ENCODE data around the gene LDLRAD4.
"Not testable (repeated sequence)": the region's sequence is repeated elsewhere in the genome, so short reads cannot be mapped to it uniquely, and the experiment has no call there.

LDLRAD4 gene

DNA sequence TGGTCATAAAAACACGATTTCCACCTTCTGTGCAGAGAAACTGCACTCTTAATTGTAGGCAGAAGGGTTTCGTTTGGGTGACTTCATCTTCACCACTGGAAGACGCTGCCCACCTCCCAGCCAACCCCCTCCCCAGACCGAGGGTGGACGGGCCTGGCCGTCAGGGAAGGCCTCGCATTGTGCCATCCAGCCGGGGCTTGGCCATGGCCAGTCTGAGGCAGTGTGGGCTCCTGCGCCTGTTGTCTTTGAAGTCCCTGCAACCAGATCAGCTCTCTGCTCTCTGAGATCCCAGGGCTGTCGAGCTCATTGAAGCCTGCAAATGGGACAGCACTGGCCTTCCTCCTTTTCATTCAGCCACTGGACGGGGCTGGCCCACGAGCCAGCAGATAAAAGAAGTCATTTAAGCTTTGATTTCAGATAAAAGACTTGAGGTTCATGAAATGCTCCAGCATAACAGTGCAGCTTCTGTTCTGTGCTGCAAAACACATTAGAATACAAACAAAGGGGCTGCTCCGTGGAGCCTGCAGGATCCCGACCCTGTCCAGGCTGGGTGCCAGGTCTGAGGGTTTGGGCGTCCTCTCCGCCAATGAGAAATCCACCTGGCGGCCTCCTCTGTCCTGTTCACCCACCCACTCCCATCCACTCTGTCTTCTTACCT is 253.5 kb downstream of the LDLRAD4 start:
- in situ Hi-C loops (cut with MboI; ENCODE audit: low sequenced_read_pairs) = no loop called here

DNA sequence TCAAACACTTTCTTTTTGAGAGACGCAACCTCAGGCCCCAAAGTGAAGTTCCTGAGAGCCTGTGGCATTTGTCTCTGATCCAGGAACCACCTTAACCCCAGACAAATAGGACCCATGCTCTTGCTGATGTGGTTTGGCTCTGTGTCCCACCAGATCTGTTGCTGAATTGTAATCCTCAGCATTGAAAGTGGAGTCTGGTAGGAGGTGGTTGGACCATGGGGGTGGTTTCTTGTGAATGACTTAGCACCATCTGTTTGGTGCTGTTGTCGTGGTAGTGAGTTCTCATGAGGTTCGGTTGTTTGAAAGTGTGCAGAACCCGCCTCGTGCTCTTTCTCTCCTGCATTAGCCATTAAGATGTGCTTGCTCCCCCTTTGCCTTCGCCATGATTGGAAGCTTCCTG is 255.2 kb downstream of the LDLRAD4 start:
- in situ Hi-C loops (cut with MboI; ENCODE audit: low sequenced_read_pairs) = no loop called here

DNA sequence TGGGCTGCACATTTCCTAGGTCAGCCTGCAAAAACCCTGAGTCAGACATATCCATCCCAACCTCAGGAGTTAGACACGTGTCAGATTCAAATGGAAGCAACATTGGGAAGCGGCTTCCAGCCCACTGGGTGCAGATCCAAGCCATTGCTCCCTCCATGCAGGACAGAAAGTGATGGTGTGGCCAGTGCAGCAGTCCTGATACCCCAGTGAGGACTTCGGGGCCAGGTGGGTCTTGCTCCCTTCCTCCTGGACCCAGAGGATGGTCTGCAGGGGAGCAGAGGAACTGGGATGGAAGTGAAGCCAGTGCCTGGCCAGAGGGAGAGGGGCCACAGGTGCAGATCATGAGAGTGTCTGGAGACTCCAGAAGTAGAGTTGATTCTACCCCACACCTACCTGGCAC is 255.8 kb downstream of the LDLRAD4 start:
- in situ Hi-C loops (cut with MboI; ENCODE audit: low sequenced_read_pairs) = no loop called here

DNA sequence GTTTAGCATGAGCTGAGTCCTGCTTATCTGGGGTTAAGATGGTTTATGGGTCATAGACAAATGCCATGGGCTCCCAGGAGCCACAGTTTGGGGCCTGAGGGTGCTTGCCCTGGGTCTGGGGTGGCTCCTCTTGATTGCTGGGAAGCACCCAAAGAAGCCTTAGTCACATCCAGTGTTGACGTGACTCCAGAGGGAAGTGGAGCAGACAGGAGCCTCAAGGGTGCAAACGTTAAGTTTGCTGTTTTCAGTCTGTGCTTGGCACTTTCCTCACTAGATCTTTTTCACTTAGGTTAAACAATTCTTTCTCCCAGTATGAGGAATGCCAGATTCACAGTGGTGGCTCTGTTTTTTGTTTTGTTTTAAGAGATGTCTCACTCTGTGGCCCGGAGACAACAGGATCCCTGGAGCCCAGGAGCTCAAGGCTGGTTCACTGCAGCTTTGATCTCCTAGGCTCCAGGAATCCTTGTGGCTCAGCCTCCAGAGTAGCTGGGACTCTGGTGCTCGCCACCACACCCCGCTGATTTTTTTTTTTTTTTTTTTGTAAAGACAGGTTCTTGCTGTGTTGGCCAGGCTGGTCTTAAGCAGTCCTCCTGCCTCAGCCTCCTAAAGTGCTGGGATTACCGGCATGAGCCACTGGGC is 256.5 kb downstream of the LDLRAD4 start:
- in situ Hi-C loops (cut with MboI; ENCODE audit: low sequenced_read_pairs) = no loop called here

DNA sequence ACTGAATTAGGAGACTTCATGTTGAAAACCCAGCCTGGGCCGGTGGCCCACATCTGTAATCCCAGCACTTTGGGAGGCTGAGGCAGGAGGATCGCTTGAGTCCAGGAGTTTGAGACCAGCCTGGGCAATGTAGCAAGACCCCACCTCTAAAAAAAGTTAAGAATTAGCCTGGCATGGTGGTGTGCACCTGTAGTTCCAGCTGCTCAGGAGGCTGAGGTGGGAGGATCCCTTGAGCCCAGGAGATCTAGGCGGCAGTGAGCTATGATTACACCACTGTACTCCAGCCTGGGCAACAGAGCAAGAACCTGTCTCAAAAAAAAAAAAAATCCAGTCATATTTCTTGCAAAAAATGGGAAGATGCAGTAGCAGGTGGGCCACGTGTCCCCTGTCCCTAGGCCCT is 257.8 kb downstream of the LDLRAD4 start:
- in situ Hi-C loops (cut with MboI; ENCODE audit: low sequenced_read_pairs) = not testable (repeated sequence)

DNA sequence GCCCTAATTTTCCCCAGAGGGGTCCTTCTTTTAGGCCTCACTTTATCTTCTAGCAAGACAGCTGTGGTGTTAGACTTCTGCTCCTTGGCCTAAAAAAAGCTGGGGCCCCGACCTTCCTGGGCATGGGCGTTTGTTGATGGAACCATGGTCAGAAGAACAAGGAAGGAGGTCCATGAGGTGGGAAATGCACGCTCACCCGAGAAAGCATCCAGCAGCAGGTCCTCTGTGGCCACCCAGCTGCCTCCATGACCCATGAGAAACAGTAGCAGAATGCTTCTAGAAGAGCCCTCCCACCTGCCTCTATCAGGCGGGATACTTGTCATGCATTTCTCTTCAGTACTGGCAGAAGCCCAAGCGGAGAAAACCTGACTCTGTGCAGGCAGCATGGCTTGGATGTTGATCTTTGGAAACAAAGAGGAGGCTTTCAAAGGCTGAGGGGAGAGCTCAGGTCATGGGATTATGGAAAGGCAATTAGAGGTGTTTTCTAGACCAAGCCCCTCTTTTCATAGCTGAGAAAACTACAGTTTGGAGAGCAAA is 258.7 kb downstream of the LDLRAD4 start:
- in situ Hi-C loops (cut with MboI; ENCODE audit: low sequenced_read_pairs) = no loop called here

DNA sequence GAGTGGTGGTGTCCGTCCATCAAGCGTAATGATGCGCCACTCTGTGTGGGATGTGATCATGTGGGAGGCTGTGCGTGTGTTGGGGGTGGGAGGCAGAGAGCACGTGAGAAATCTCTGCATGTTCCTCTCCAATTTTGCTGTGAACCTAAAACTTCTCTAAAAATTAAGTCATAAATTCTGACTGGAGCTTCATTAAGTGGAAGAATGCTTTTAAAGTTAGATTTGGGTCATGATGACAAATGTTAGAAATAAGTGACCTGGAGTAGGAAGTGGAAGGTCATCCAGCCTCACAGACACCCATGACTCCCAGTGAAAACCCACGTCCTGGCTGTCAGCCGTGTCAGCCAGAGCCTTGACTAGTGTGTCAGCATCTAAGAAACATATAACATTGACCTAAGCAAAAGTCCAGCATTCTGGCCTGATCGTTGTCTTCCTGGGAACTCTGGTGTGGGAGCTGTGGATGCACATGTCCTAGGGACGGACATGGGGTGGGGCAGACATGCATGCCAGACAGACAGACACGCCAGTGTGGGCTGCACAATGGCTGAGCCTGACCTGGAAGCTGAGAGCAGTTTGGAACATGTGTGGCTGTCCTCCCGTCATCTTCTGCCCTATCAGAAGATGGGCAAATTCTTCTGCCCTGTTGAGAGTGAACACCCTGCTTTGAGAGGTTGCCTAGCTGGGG is 262.2 kb downstream of the LDLRAD4 start:
- in situ Hi-C loops (cut with MboI; ENCODE audit: low sequenced_read_pairs) = no loop called here

DNA sequence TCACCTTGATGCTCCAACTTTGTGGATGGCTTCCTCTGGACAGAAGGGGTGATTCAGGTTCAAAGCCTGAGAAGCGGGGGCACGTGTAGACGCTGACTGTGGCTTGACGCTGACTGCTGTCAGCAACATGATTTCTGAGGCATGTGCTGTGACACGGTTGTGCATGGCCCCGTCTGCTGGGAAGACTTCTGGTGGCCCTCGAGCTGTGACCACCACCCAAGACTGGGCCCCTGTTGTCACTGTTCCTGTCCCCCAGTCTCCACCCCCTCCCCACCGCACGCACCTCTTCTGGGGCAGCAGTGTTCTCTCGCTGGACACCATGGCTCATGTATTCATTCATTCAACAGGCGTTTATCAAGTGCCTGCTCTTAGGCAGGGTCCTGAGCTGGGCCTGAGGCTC is 262.8 kb downstream of the LDLRAD4 start:
- in situ Hi-C loops (cut with MboI; ENCODE audit: low sequenced_read_pairs) = no loop called here

DNA sequence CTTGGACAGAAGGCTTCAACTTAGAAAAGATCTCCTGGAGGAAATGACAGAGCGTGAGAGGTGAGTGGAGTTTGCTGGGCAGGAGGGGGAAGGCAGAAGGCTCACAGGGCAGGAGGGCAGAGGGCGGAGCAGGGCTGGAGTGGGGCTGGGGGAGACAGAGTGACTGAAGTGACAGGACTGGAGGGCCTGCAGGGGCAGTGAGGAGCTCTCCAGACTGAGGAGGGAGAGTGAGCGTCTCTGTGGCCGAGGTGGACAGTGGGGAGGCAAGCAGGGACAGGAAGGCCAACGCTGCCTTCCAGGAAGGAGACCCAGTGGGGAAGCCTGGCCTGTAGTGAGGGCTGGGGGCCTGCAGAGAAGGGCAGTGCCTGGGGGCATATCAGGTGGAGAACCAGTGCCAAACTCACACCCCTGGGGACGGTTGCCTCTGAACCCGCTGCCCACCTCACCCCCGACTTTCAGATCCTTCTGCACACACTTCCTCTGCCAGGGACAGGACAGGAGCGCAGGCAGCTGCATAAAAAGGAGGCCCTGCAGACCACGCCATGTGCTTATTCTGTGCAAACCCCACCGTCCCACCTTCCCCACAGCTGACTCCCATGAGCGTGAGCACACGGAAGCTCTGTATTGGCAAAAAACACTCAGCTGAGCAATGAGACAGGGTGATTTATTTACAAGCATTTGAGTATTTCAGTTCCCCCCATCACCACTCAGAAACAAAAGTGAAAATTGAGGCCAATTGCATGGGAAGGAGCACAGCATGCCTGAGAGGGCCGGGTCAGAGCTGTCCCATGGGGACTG is 263.5 kb downstream of the LDLRAD4 start:
- in situ Hi-C loops (cut with MboI; ENCODE audit: low sequenced_read_pairs) = no loop called here

DNA sequence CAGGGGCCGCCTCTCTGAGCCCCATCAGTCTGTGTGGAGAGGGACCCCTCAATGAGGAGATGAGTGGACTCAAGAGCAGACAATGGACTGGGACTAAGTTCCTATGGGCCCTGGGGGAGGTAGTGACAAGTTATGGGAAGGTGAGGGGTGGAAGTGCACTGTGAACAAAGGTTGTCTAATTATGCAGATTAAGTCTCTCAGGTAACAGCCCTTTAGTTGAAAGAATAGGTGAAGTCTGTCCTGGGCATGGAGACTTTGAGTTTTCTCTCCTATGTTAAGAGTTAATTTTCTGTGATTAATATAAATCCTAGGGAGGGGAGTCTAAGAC is 264.0 kb downstream of the LDLRAD4 start:
- in situ Hi-C loops (cut with MboI; ENCODE audit: low sequenced_read_pairs) = no loop called here

DNA sequence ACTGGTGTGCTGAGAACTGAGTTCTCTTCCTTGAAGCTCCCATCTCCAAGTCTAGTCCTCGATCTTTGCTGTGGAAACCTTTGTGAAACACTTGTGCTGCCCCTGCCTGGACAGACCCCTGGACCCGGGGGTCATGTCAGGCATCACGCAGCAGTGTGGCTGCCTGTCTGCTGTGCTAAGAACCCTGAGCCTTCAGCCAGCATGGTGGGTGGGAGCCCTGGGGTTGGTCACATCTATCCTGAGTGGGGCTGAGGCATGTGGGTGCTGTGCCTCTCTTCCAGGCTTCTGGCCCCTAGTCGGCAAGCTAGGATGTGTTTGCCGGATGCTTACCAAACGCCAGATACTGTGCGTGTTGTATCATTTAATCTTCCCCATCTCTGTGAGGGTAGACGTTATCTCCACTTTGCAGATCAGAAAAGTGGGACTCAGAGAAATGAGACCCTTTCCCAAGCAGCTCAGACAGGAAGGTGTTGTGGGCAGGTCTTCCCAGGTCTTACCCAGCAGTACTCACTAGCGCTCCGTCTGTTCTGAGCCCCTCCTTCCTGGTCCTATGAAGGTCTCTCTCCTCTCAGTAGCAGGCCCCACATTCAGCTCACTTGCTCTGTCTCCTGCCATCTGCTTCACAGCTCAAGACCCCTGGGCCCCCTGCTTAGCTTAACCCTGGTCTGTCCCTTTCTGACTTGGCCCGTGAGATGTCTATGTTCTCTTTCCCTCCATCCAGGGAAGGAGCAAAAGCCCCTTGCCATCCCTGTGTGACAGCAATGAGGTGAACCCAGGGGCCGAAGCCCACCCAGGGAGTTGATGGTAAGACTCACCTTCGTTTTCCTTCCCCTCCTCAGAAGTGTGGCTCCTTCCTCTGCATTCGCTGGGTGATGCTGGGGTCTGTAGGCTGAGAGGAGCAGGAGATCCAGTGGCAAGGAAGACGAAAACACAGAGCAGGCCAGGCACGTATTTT is 265.0 kb downstream of the LDLRAD4 start:
- in situ Hi-C loops (cut with MboI; ENCODE audit: low sequenced_read_pairs) = no loop called here

DNA sequence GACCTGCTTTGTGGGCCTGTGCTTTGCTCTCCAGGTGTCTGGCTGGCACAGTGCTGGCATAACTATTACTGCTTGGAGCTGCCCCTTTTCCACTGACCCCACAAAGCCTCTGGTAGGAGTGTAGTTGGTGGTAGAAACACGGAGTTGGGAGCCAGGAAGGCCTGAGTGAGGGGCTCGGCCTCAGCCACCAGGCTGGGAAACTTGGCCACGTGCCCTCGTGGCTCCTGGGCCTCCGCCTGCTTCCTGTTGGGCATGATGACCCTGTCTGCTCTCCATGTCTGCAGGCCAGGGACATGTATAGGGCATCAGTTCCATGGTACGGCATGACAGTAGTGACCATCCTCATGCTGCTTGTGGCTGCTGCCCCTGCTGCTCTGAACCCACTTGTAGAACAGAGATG is 266.6 kb downstream of the LDLRAD4 start:
- in situ Hi-C loops (cut with MboI; ENCODE audit: low sequenced_read_pairs) = no loop called here

DNA sequence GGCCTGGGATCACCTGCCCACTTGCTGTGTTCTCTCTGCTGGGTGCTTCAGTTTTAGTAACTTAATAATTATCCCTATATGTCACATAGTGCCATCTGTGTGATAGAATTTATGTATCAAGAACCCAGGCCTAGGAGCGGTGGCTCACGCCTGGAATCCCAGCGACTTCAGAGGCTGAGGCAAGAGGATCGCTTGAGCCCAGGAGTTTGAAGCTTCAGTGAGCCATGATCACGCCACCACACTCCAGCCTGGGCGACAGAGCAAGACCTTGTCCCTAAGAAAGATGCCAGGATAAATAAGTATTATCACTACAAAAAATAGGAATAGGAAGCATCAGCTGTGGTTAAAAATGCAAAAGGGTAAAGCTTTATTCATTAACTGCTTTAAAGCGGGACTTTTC is 267.0 kb downstream of the LDLRAD4 start:
- in situ Hi-C loops (cut with MboI; ENCODE audit: low sequenced_read_pairs) = no loop called here

DNA sequence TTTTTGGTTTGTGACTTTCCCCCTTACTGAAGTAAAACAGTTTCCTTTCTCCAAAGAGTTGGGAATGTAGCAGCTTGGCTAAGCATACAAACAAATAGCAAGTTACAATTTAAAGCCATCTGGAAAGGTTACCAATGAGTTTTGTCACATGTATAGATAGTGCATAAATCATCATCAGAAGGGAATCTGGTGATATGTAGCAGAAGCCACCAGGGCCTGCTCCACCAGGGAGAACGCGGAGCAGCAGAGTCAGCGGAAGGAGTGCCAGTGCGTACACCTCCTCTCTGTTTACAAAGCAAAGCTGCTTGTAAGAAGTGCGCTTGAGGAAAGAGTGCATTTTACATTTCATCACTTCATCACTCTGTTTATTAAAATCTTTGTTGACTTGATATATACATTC is 267.7 kb downstream of the LDLRAD4 start:
- in situ Hi-C loops (cut with MboI; ENCODE audit: low sequenced_read_pairs) = no loop called here

DNA sequence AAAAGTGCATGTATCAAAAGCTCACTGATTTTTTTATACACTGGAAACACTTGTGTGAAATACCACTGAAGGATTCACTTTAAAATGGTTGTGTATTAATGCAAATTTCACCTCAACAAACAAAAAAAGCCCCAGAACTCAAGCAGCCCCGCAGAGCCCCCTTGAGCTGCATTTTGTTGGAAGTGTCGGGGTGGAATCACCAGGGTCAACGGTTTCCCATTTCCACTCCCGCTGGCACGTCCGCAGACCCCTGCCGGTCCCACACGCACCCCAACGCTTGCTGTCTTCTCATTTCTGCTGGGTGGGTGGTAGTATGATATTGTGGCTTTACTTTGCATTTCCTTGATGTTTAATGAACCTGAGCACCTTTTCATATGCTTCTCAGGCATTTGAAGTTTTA is 268.1 kb downstream of the LDLRAD4 start:
- in situ Hi-C loops (cut with MboI; ENCODE audit: low sequenced_read_pairs) = no loop called here

DNA sequence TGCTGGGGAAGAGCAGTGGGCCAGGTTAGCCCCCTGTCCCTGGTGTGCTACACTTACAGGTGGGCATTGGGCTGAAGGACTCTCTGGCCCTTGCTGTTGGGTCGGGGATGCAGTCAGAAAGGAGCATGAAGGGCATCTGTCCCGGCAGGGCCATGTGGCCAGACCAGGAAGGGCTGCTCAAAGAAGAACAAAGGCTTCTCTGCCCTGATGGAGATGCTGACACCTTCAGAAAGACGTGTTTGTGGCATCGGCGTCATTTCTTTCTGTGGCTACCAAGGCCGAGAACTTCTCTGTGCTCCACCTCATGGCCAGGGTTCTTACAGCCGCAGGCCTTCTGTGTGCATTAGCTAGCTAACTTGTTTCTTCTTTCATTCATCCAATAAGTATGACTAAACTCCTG is 268.7 kb downstream of the LDLRAD4 start:
- in situ Hi-C loops (cut with MboI; ENCODE audit: low sequenced_read_pairs) = no loop called here

DNA sequence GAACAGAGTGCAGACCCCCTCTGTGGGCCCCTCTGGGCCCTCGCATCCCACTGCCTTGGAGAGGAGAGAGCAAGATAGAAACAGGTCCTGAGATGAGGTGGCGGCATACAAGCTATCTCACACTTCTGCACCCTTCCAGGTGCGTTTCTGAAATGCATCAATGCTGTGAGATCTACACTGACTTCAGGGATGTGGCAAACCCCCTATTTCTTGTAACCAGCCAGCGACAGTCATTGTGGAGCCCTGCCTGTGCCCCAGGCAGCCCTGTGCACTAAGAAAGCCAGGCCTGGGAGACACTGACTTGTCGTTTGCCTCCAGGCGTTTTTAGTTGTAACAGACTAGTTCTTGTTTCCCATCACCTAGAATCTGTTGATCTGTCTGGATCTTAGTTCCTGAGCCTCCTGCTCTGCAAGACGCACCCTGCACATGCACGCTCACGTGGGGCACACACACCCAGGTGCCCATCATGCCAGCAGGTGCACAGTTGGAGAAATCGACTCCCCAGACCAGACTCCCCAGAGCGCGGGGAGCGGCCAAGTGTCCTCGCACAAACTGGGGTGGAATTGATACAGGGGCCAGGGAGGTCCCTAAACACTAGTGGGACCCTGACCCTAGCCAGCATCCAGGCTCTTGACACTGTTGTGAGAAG is 269.8 kb downstream of the LDLRAD4 start:
- in situ Hi-C loops (cut with MboI; ENCODE audit: low sequenced_read_pairs) = no loop called here

DNA sequence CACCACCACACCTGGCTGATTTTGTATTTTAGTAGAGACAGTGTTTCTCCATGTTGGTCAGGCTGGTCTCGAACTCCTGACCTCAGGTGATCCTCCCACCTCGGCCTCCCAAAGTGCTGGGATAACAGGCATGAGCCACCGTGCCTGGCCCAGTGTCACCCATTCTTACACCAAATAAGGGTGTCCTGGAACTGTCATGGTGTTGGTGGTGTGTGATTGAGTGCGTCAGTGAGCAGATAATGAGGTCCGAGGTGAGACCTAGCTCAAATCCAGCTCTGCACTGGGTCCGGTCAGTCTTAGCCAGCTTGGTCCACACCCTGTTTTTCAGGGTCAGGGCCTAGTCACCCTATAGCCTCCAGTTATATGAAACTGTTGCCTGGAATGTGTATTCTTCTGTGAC is 270.7 kb downstream of the LDLRAD4 start:
- in situ Hi-C loops (cut with MboI; ENCODE audit: low sequenced_read_pairs) = not testable (repeated sequence)

DNA sequence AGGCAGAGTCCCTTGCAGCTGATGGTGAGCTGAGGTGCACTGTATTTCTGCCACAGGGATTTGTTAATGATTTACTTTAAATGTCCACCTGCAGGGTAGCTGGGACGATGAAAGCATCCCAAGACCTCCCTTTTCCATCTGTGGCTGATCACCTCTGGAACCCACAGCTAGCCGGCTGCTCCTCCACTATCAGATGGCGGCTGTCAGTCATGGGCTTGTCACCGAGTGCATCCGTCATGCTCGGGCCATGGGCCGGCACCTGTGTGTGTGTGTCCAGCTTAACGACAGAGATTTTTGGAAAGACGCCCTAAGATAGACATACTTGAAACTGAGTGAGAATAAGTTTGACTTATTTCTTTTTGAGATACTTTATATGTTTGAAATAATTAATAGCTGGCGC is 272.6 kb downstream of the LDLRAD4 start:
- in situ Hi-C loops (cut with MboI; ENCODE audit: low sequenced_read_pairs) = no loop called here

DNA sequence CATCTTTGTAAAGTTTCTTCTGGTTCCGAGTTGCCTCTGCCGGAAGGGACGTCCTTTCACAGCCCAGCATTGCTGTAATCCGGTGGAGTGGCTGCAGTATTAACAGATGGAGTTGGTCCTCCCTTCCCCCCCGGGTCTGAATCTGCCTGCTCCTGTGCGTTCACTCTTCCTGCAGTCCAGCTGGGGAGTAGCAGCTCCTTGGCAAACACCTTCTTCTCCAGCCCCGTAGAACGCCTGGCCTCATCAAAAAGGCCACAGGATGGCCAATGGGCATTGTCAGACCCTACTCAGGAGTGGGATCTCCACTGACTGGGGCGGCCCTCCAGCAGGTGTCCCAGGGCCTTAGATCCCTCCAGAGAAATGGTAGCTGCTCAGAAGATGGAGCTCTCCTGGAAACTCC is 273.8 kb downstream of the LDLRAD4 start:
- in situ Hi-C loops (cut with MboI; ENCODE audit: low sequenced_read_pairs) = no loop called here

Data from HL-60/S4 treated with phorbol 12-myristate 13-acetate at 8.2 ng/mL for 4 days and 3 days (cell line).